ENCODE data around the gene ZNF521.

Gene ZNF521

DNA sequence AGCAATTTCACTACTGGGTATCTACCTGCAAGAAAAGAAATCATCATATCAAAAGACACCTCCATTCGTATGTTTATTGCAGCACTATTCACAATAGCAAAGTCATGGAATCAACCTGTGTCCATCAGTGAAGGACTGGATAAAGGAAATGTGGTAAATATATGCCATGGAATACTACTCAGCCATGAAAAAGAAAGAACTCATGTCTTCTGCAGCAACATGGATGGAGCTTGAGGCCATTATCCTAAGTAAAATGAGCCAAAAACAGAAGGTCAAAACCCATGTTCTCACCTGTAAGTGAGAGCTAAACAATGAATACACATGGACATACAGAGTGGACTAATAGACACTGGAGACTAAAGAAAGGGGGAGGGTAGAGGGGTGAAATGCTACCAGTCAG, 322.2 kb downstream of the ZNF521 start:
- no peak for TF ChIP-seq CTCF (IDR thresholded peaks at IDR 0.05; ENCODE audit: extremely low read depth, insufficient read depth, missing control alignments)
- in situ Hi-C loops (cut with MboI; ENCODE audit: low pct_unique_long_range_greater_than_20kb, low sequenced_read_pairs, unreplicated experiment), result no loop called here
- DNase-seq (ENCODE audit: low spot score), result no peak

GRCh38 chr18:25019931-25020330, 332.0 kb downstream of the ZNF521 start:
- in situ Hi-C loops (cut with MboI; ENCODE audit: low pct_unique_long_range_greater_than_20kb, low sequenced_read_pairs, unreplicated experiment), result no loop called here
- TF ChIP-seq CTCF (IDR thresholded peaks at IDR 0.05; ENCODE audit: extremely low read depth, insufficient read depth, missing control alignments), result no peak
- DNase-seq (ENCODE audit: low spot score), result no peak

DNA sequence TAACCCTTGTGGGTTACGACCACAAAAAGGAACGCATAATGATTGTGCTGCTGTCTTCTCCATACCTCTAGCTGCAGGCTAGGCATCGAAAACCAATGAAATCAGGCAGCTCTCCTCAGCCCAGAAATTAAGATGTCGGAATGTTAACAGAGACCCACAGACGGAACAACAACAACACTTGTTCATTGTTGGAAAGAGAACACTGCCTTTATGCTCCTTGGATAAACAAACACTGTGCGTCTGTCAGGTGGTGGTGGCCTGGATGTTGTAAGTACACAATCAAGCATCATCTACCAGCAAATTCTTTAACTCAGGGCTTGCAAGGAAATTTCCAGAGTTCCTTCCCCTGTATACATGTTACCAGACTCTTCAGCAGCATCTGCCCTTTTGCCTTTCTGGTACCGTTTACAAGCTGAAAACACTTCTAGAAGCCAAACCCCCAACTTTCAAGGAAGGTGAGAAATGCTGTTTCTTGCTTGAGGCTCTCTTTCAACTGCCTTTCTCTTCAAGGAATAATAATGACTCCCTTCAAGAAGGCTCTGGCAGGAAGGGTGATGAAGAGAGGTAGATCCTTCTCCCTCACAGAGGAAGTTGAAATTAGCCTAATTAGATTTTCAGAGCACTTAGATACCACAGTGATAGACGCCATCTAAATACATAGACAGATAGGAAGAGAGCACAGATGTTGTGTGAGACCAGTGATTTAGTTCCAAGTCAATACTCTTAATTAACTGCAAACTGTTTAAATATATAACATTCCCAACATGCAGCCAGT, 332.7 kb downstream of the ZNF521 start:
- TF ChIP-seq CTCF (IDR thresholded peaks at IDR 0.05; ENCODE audit: extremely low read depth, insufficient read depth, missing control alignments), result no peak
- in situ Hi-C loops (cut with MboI; ENCODE audit: low pct_unique_long_range_greater_than_20kb, low sequenced_read_pairs, unreplicated experiment), result no loop called here
- no peak for DNase-seq (ENCODE audit: low spot score)

DNA sequence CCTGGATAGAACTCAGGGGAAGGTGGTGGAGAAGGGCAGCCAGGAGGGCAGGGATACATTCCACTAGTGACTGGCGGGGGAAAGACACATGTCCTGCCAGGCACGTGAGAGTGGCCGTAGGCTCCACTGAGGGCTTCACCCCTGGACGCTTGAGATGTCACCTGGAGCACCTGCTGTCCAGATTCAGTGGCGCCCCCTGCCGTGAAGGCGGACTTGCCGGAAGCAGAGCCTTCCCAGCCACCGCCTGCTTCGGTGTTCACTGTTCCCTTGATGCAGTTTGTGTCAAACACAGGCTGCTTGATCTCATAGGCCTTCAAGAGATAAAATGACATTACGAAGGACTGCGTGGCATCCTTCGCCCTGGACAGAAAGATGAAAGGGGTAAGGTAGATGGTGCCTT, 335.3 kb downstream of the ZNF521 start:
- no peak for DNase-seq (ENCODE audit: low spot score)
- TF ChIP-seq CTCF (IDR thresholded peaks at IDR 0.05; ENCODE audit: extremely low read depth, insufficient read depth, missing control alignments), result no peak
- in situ Hi-C loops (cut with MboI; ENCODE audit: low pct_unique_long_range_greater_than_20kb, low sequenced_read_pairs, unreplicated experiment), result no loop called here

DNA sequence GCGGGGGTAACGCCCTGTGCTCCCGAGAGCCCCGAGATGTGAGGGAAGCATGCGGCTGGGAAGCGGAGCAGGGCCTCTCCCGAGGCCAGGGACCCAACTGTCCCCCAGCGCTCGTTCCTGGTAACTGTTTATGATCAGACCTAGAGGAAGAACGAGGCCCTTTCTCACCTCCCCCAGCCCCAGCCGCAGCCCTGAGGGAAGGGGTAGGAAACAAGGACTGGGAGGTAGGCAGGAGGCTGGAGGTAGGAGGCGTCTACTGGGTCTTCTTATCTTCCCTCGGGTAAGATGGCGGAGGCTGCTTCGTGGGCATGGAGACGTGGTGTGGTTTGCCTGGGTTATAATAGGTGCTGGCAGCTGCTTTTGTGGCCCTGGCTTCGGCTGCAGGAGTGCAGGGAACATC, 335.8 kb downstream of the ZNF521 start:
- no peak for DNase-seq (ENCODE audit: low spot score)
- in situ Hi-C loops (cut with MboI; ENCODE audit: low pct_unique_long_range_greater_than_20kb, low sequenced_read_pairs, unreplicated experiment), result no loop called here
- TF ChIP-seq CTCF (IDR thresholded peaks at IDR 0.05; ENCODE audit: extremely low read depth, insufficient read depth, missing control alignments), result no peak
